Measurements from ENCODE around the gene EN2.

Gene EN2

GRCh38 chr7:155450558-155450969 is 7.4 kb upstream of the EN2 start:
- Histone ChIP-seq H3K4me2 (ENCODE audit: low read length) (no peak overlapping the region), H3K27me3 (ENCODE audit: insufficient read depth, low read length) (peaks cover 81% of the 10 kb centered on the region), H4K12ac (ENCODE audit: low read depth, low read length) (no peak overlapping the region), H4K8ac (ENCODE audit: low read depth, low read length) (no peak overlapping the region), H4K91ac (ENCODE audit: low read depth, low read length) (no peak overlapping the region), H3K14ac (ENCODE audit: low read length) (no peak overlapping the region), H3K79me2 (ENCODE audit: control insufficient read depth, insufficient read depth, low read length, poor library complexity) (no peaks in the 10 kb centered on the region), H3K4me3 (ENCODE audit: low read depth, low read length) (no peak overlapping the region), H2AK5ac (ENCODE audit: low read length) (no peak overlapping the region), H3K4ac (ENCODE audit: low read depth, low read length) (no peak overlapping the region), H2BK120ac (ENCODE audit: insufficient read depth, low read length, poor library complexity) (no peak overlapping the region), H3K18ac (ENCODE audit: low read length) (no peak overlapping the region), H3K27ac (ENCODE audit: low read depth, low read length) (no peak overlapping the region), H3K23ac (ENCODE audit: low read length) (no peak overlapping the region), H3K4me1 (ENCODE audit: control insufficient read depth in 1 of 2, insufficient read depth in 2 of 2, low read length in 2 of 2) (peaks cover 0 to 4% of the 10 kb centered on the region in 2 experiments), H3K9me3 (ENCODE audit: insufficient read depth, low read depth, low read length) (peaks cover 8% of the 10 kb centered on the region), H3K9ac (ENCODE audit: low read length) (no peak overlapping the region), H2BK5ac (ENCODE audit: low read depth, low read length, poor library complexity) (no peak overlapping the region), H2AFZ (ENCODE audit: insufficient read depth, low read length, poor library complexity) (no peak overlapping the region), H2BK12ac (ENCODE audit: low read length) (no peak overlapping the region), H3K79me1 (ENCODE audit: low read length) (no peaks in the 10 kb centered on the region), H3K36me3 (ENCODE audit: control insufficient read depth in 1 of 2, insufficient read depth in 2 of 2, low read length in 2 of 2) (no peaks in the 10 kb centered on the region)
- DNase-seq: no peak
- WGBS (ENCODE audit: extremely low coverage, insufficient coverage, insufficient read length): no CpG with 5 or more reads among the region's 24 CpGs

- no peak for DNase-seq
- no peaks in the 10 kb centered on the region for H3K36me3 ChIP-seq (ENCODE audit: control insufficient read depth in 1 of 2, insufficient read depth in 2 of 2, low read length in 2 of 2)
- no peak overlapping the region for H2BK5ac ChIP-seq (ENCODE audit: low read depth, low read length, poor library complexity)
- H4K91ac ChIP-seq (ENCODE audit: low read depth, low read length): no peak overlapping the region
- H3K79me1 ChIP-seq (ENCODE audit: low read length): no peaks in the 10 kb centered on the region
- H3K14ac ChIP-seq (ENCODE audit: low read length): no peak overlapping the region
- H3K4me3 ChIP-seq (ENCODE audit: low read depth, low read length): no peak overlapping the region
- H3K4me2 ChIP-seq (ENCODE audit: low read length): no peak overlapping the region
- peaks cover 0 to 4% of the 10 kb centered on the region in 2 experiments for H3K4me1 ChIP-seq (ENCODE audit: control insufficient read depth in 1 of 2, insufficient read depth in 2 of 2, low read length in 2 of 2)
- no peak overlapping the region for H2AFZ ChIP-seq (ENCODE audit: insufficient read depth, low read length, poor library complexity)
- no peak overlapping the region for H4K12ac ChIP-seq (ENCODE audit: low read depth, low read length)
- no peak overlapping the region for H2BK120ac ChIP-seq (ENCODE audit: insufficient read depth, low read length, poor library complexity)
- no peaks in the 10 kb centered on the region for H3K79me2 ChIP-seq (ENCODE audit: control insufficient read depth, insufficient read depth, low read length, poor library complexity)
- H3K27ac ChIP-seq (ENCODE audit: low read depth, low read length): no peak overlapping the region
- H3K9ac ChIP-seq (ENCODE audit: low read length): no peak overlapping the region
- no peak overlapping the region for H3K18ac ChIP-seq (ENCODE audit: low read length)
- no peak overlapping the region for H3K4ac ChIP-seq (ENCODE audit: low read depth, low read length)
- no CpG with 5 or more reads among the region's 46 CpGs for WGBS (ENCODE audit: extremely low coverage, insufficient coverage, insufficient read length)
- H3K23ac ChIP-seq (ENCODE audit: low read length): no peak overlapping the region
- H3K27me3 ChIP-seq (ENCODE audit: insufficient read depth, low read length): peaks cover 87% of the 10 kb centered on the region
- H2AK5ac ChIP-seq (ENCODE audit: low read length): no peak overlapping the region
- H4K8ac ChIP-seq (ENCODE audit: low read depth, low read length): no peak overlapping the region
- H2BK12ac ChIP-seq (ENCODE audit: low read length): no peak overlapping the region
- peaks cover 8% of the 10 kb centered on the region for H3K9me3 ChIP-seq (ENCODE audit: insufficient read depth, low read depth, low read length)
Observed at GRCh38 chr7:155450970-155451801, 6.7 kb upstream of the EN2 start.

GRCh38 chr7:155451840-155452239 is 6.1 kb upstream of the EN2 start:
- no peak for DNase-seq
- H2AFZ ChIP-seq (ENCODE audit: insufficient read depth, low read length, poor library complexity): no peak overlapping the region
- H3K4me2 ChIP-seq (ENCODE audit: low read length): no peak overlapping the region
- H3K4me1 ChIP-seq (ENCODE audit: control insufficient read depth in 1 of 2, insufficient read depth in 2 of 2, low read length in 2 of 2): peaks cover 0 to 4% of the 10 kb centered on the region in 2 experiments
- no peaks in the 10 kb centered on the region for H3K79me1 ChIP-seq (ENCODE audit: low read length)
- no peak overlapping the region for H2BK5ac ChIP-seq (ENCODE audit: low read depth, low read length, poor library complexity)
- no peaks in the 10 kb centered on the region for H3K79me2 ChIP-seq (ENCODE audit: control insufficient read depth, insufficient read depth, low read length, poor library complexity)
- H3K4ac ChIP-seq (ENCODE audit: low read depth, low read length): no peak overlapping the region
- H3K27me3 ChIP-seq (ENCODE audit: insufficient read depth, low read length): peaks cover 93% of the 10 kb centered on the region
- H3K23ac ChIP-seq (ENCODE audit: low read length): no peak overlapping the region
- H3K9ac ChIP-seq (ENCODE audit: low read length): no peak overlapping the region
- no peak overlapping the region for H3K18ac ChIP-seq (ENCODE audit: low read length)
- H4K8ac ChIP-seq (ENCODE audit: low read depth, low read length): no peak overlapping the region
- no peaks in the 10 kb centered on the region for H3K36me3 ChIP-seq (ENCODE audit: control insufficient read depth in 1 of 2, insufficient read depth in 2 of 2, low read length in 2 of 2)
- no peak overlapping the region for H3K14ac ChIP-seq (ENCODE audit: low read length)
- no peak overlapping the region for H3K27ac ChIP-seq (ENCODE audit: low read depth, low read length)
- WGBS (ENCODE audit: extremely low coverage, insufficient coverage, insufficient read length): no CpG with 5 or more reads among the region's 9 CpGs
- H2BK120ac ChIP-seq (ENCODE audit: insufficient read depth, low read length, poor library complexity): no peak overlapping the region
- no peak overlapping the region for H4K91ac ChIP-seq (ENCODE audit: low read depth, low read length)
- no peak overlapping the region for H2BK12ac ChIP-seq (ENCODE audit: low read length)
- peaks cover 10% of the 10 kb centered on the region for H3K9me3 ChIP-seq (ENCODE audit: insufficient read depth, low read depth, low read length)
- H4K12ac ChIP-seq (ENCODE audit: low read depth, low read length): no peak overlapping the region
- no peak overlapping the region for H2AK5ac ChIP-seq (ENCODE audit: low read length)
- no peak overlapping the region for H3K4me3 ChIP-seq (ENCODE audit: low read depth, low read length)

GRCh38 chr7:155452505-155453295 is 5.2 kb upstream of the EN2 start:
- no peaks in the 10 kb centered on the region for H3K79me1 ChIP-seq (ENCODE audit: low read length)
- no peak overlapping the region for H4K91ac ChIP-seq (ENCODE audit: low read depth, low read length)
- no peak overlapping the region for H3K9ac ChIP-seq (ENCODE audit: low read length)
- no peak overlapping the region for H3K4ac ChIP-seq (ENCODE audit: low read depth, low read length)
- no peak overlapping the region for H3K27ac ChIP-seq (ENCODE audit: low read depth, low read length)
- H2AFZ ChIP-seq (ENCODE audit: insufficient read depth, low read length, poor library complexity): no peak overlapping the region
- no CpG with 5 or more reads among the region's 5 CpGs for WGBS (ENCODE audit: extremely low coverage, insufficient coverage, insufficient read length)
- no peak overlapping the region for H3K4me3 ChIP-seq (ENCODE audit: low read depth, low read length)
- peaks cover 10% of the 10 kb centered on the region for H3K9me3 ChIP-seq (ENCODE audit: insufficient read depth, low read depth, low read length)
- no peak overlapping the region for H3K4me2 ChIP-seq (ENCODE audit: low read length)
- peaks cover 3 to 8% of the 10 kb centered on the region in 2 experiments for H3K4me1 ChIP-seq (ENCODE audit: control insufficient read depth in 1 of 2, insufficient read depth in 2 of 2, low read length in 2 of 2)
- no peak overlapping the region for H3K23ac ChIP-seq (ENCODE audit: low read length)
- no peak overlapping the region for H3K18ac ChIP-seq (ENCODE audit: low read length)
- H3K79me2 ChIP-seq (ENCODE audit: control insufficient read depth, insufficient read depth, low read length, poor library complexity): no peaks in the 10 kb centered on the region
- H2BK120ac ChIP-seq (ENCODE audit: insufficient read depth, low read length, poor library complexity): no peak overlapping the region
- no peak overlapping the region for H4K12ac ChIP-seq (ENCODE audit: low read depth, low read length)
- DNase-seq: no peak
- H3K36me3 ChIP-seq (ENCODE audit: control insufficient read depth in 1 of 2, insufficient read depth in 2 of 2, low read length in 2 of 2): no peaks in the 10 kb centered on the region
- no peak overlapping the region for H4K8ac ChIP-seq (ENCODE audit: low read depth, low read length)
- no peak overlapping the region for H2BK5ac ChIP-seq (ENCODE audit: low read depth, low read length, poor library complexity)
- no peak overlapping the region for H2BK12ac ChIP-seq (ENCODE audit: low read length)
- peaks cover 97% of the 10 kb centered on the region for H3K27me3 ChIP-seq (ENCODE audit: insufficient read depth, low read length)
- no peak overlapping the region for H2AK5ac ChIP-seq (ENCODE audit: low read length)
- no peak overlapping the region for H3K14ac ChIP-seq (ENCODE audit: low read length)

Data from trophoblast cell (in vitro differentiated cells and primary cell).